ENCODE results near the gene BRWD1. TPM values are rescaled to one million over a fixed set of nuclear protein-coding genes. Genes with fewer than 3 reads are reported as not detected.

The BRWD1 gene
- polyA plus RNA-seq, 1 donor from 2014 or later, result 246 TPM

DNA sequence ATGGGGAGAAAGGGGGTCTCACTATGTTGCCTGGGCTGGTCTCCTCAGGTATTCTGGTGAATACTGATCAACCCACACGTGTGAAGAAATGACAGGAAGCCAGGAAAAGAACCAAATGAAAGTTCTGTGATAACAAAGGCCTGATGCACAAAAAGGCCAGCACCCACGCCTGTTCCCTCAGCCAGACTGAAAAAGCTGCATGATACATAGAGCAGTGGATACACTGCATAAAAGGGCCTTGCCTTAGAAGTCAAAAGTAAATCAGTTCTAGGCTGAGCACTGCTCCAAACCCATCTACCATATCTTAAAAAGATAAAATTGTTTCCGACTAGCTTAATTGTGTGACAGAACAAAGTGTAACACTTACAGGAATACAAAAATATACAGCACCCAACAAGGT is 93.3 kb downstream of the BRWD1 start:
- Histone ChIP-seq H2AFZ (ENCODE audit: low read depth, low read length) (no peak overlapping the region), H3K4me2 (ENCODE audit: low read length) (no peak overlapping the region), H3K36me3 (ENCODE audit: insufficient read depth, low read length) (no peaks in the 10 kb centered on the region), H3K79me2 (replicated peaks; ENCODE audit: insufficient read depth, low read length) (no peaks in the 10 kb centered on the region), H3K9me3 (ENCODE audit: low read length) (no peaks in the 10 kb centered on the region), H3K4me3 (ENCODE audit: low read length) (no peak overlapping the region), H3K27ac (ENCODE audit: low read length) (no peak overlapping the region), H3K9ac (ENCODE audit: low read length) (no peak overlapping the region), H3K9me2 (ENCODE audit: insufficient read depth, low read length) (no peaks in the 10 kb centered on the region), H3K27me3 (ENCODE audit: insufficient read depth, low read depth, low read length) (no peaks in the 10 kb centered on the region), H4K20me1 (ENCODE audit: insufficient read depth) (no peaks in the 10 kb centered on the region), H3F3A (ENCODE audit: insufficient read depth, low read length, poor library complexity, severe bottlenecking) (no peaks in the 10 kb centered on the region)
- TF ChIP-seq SMC3 (conservative IDR thresholded peaks at IDR 0.05; ENCODE audit: poor library complexity), result no peak
- no peak for TF ChIP-seq RAD21 (conservative IDR thresholded peaks at IDR 0.05)
- no peak for TF ChIP-seq EZH2 (IDR thresholded peaks at IDR 0.05; ENCODE audit: borderline replicate concordance, insufficient read depth, low read length, poor library complexity, severe bottlenecking)
- TF ChIP-seq TAF1 (IDR thresholded peaks at IDR 0.05; ENCODE audit: low read depth), result no peak
- TF ChIP-seq, protein P1, sequence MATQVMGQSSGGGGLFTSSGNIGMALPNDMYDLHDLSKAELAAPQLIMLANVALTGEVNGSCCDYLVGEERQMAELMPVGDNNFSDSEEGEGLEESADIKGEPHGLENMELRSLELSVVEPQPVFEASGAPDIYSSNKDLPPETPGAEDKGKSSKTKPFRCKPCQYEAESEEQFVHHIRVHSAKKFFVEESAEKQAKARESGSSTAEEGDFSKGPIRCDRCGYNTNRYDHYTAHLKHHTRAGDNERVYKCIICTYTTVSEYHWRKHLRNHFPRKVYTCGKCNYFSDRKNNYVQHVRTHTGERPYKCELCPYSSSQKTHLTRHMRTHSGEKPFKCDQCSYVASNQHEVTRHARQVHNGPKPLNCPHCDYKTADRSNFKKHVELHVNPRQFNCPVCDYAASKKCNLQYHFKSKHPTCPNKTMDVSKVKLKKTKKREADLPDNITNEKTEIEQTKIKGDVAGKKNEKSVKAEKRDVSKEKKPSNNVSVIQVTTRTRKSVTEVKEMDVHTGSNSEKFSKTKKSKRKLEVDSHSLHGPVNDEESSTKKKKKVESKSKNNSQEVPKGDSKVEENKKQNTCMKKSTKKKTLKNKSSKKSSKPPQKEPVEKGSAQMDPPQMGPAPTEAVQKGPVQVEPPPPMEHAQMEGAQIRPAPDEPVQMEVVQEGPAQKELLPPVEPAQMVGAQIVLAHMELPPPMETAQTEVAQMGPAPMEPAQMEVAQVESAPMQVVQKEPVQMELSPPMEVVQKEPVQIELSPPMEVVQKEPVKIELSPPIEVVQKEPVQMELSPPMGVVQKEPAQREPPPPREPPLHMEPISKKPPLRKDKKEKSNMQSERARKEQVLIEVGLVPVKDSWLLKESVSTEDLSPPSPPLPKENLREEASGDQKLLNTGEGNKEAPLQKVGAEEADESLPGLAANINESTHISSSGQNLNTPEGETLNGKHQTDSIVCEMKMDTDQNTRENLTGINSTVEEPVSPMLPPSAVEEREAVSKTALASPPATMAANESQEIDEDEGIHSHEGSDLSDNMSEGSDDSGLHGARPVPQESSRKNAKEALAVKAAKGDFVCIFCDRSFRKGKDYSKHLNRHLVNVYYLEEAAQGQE (IDR thresholded peaks at IDR 0.05; ENCODE audit: borderline replicate concordance), result no peak
- TF ChIP-seq, protein P2, sequence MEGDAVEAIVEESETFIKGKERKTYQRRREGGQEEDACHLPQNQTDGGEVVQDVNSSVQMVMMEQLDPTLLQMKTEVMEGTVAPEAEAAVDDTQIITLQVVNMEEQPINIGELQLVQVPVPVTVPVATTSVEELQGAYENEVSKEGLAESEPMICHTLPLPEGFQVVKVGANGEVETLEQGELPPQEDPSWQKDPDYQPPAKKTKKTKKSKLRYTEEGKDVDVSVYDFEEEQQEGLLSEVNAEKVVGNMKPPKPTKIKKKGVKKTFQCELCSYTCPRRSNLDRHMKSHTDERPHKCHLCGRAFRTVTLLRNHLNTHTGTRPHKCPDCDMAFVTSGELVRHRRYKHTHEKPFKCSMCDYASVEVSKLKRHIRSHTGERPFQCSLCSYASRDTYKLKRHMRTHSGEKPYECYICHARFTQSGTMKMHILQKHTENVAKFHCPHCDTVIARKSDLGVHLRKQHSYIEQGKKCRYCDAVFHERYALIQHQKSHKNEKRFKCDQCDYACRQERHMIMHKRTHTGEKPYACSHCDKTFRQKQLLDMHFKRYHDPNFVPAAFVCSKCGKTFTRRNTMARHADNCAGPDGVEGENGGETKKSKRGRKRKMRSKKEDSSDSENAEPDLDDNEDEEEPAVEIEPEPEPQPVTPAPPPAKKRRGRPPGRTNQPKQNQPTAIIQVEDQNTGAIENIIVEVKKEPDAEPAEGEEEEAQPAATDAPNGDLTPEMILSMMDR (IDR thresholded peaks at IDR 0.05; ENCODE audit: poor library complexity, severe bottlenecking), result no peak
- TF ChIP-seq EP300 (conservative IDR thresholded peaks at IDR 0.05; ENCODE audit: poor library complexity, severe bottlenecking), result no peak
- TF ChIP-seq MXI1 (conservative IDR thresholded peaks at IDR 0.05; ENCODE audit: poor library complexity, severe bottlenecking), result no peak
- TF ChIP-seq POLR2AphosphoS5 (IDR thresholded peaks at IDR 0.05), result no peak

DNA sequence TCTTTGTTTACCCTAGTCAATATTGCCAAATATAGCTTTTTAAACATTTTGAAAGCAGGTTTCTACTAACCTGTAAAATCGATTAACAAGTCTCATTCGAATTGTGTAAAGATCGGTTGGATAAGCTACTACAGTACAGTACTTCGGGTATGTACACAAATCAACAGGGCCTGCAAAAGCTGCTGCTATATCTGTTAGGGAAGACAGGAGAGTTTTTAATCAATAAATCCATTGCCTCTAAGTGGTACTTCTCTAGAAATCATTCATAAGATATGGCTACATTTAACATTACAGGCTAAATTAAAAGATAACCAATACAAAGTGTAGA is 95.4 kb downstream of the BRWD1 start:
- H3K27ac ChIP-seq (ENCODE audit: low read length), result no peak overlapping the region
- no peaks in the 10 kb centered on the region for H3K9me3 ChIP-seq (ENCODE audit: low read length)
- no peaks in the 10 kb centered on the region for H4K20me1 ChIP-seq (ENCODE audit: insufficient read depth)
- H3K4me3 ChIP-seq (ENCODE audit: low read length), result no peak overlapping the region
- H3K4me2 ChIP-seq (ENCODE audit: low read length), result no peak overlapping the region
- no peaks in the 10 kb centered on the region for H3F3A ChIP-seq (ENCODE audit: insufficient read depth, low read length, poor library complexity, severe bottlenecking)
- H3K79me2 ChIP-seq (replicated peaks; ENCODE audit: insufficient read depth, low read length), result no peaks in the 10 kb centered on the region
- TF ChIP-seq EZH2 (IDR thresholded peaks at IDR 0.05; ENCODE audit: borderline replicate concordance, insufficient read depth, low read length, poor library complexity, severe bottlenecking) (no peak), TAF1 (IDR thresholded peaks at IDR 0.05; ENCODE audit: low read depth) (no peak), RAD21 (conservative IDR thresholded peaks at IDR 0.05) (no peak), SMC3 (conservative IDR thresholded peaks at IDR 0.05; ENCODE audit: poor library complexity) (no peak), POLR2AphosphoS5 (IDR thresholded peaks at IDR 0.05) (no peak), EP300 (conservative IDR thresholded peaks at IDR 0.05; ENCODE audit: poor library complexity, severe bottlenecking) (no peak), MXI1 (conservative IDR thresholded peaks at IDR 0.05; ENCODE audit: poor library complexity, severe bottlenecking) (no peak)
- TF ChIP-seq, protein P1 (IDR thresholded peaks at IDR 0.05; ENCODE audit: borderline replicate concordance), result no peak
- TF ChIP-seq, protein P2 (IDR thresholded peaks at IDR 0.05; ENCODE audit: poor library complexity, severe bottlenecking), result no peak
- no peaks in the 10 kb centered on the region for H3K27me3 ChIP-seq (ENCODE audit: insufficient read depth, low read depth, low read length)
- no peak overlapping the region for H2AFZ ChIP-seq (ENCODE audit: low read depth, low read length)
- H3K9me2 ChIP-seq (ENCODE audit: insufficient read depth, low read length), result no peaks in the 10 kb centered on the region
- H3K9ac ChIP-seq (ENCODE audit: low read length), result no peak overlapping the region
- H3K36me3 ChIP-seq (ENCODE audit: insufficient read depth, low read length), result no peaks in the 10 kb centered on the region

Measured in neural cell (in vitro differentiated cells).